Neural progenitor cell (in vitro differentiated cells): ENCODE results near the gene ADRA1B. TPM values are rescaled to one million over a fixed set of nuclear protein-coding genes. Genes with fewer than 3 reads are reported as not detected.

ENCODE experiments used
- DNase-seq: peaks from one replicate; pipeline ENCODE4 v3.0.0-alpha.2; 2016; ENCODE audit warnings: low spot score
- H2AFZ ChIP-seq: fragments of 200-600 bp; sonication (generic); replicated peaks from 2 replicates; pipeline ENCODE4 v1.6.1; 2016; ENCODE audit warnings: antibody characterized with exemption
- H3F3A ChIP-seq: fragments of 200-600 bp; sonication (generic); 2 replicates; pipeline ENCODE4 v1.6.1; 2016; ENCODE audit warnings: antibody characterized with exemption, low read depth
- H3K27ac ChIP-seq: fragments of 200-600 bp; sonication (generic); 2 replicates; pipeline ENCODE4 v1.5.1; 2016; ENCODE audit warnings: mild to moderate bottlenecking
- H3K27me3 ChIP-seq: fragments of 200-600 bp; sonication (generic); 2 replicates; pipeline ENCODE4 v1.6.1; 2016; ENCODE audit warnings: mild to moderate bottlenecking, moderate library complexity
- H3K36me3 ChIP-seq: fragments of 200-600 bp; sonication (generic); 2 replicates; pipeline ENCODE4 v1.5.1; 2016
- H3K4me1 ChIP-seq: fragments of 200-600 bp; sonication (generic); 2 replicates; pipeline ENCODE4 v1.6.1; 2016; ENCODE audit warnings: mixed run types
- H3K4me2 ChIP-seq: fragments of 200-600 bp; sonication (generic); 2 replicates; pipeline ENCODE4 v1.6.1; 2016
- H3K4me3 ChIP-seq: fragments of 200-600 bp; sonication (generic); 2 replicates; pipeline ENCODE4 v1.5.1; 2016
- H3K79me2 ChIP-seq: fragments of 200-600 bp; sonication (generic); 2 replicates; pipeline ENCODE4 v1.6.1; 2016; ENCODE audit warnings: low read depth
- H3K9ac ChIP-seq: fragments of 200-600 bp; sonication (generic); 2 replicates; pipeline ENCODE4 v1.6.1; 2016
- H3K9me3 ChIP-seq: fragments of 200-600 bp; sonication (generic); 2 replicates; pipeline ENCODE4 v1.5.1; 2016; ENCODE audit warnings: low read depth
- H4K20me1 ChIP-seq: fragments of 200-600 bp; sonication (generic); 2 replicates; pipeline ENCODE4 v1.6.1; 2016; ENCODE audit warnings: low read depth
- H3K27ac Mint-ChIP-seq: 3 replicates; pipeline ENCODE4 v1.8.0; 2021; ENCODE audit warnings: mixed read lengths
- H3K27me3 Mint-ChIP-seq: 2 replicates; pipeline ENCODE4 v1.8.0; 2022; ENCODE audit warnings: low read depth, mild to moderate bottlenecking, inconsistent platforms, moderate library complexity, mixed read lengths; ENCODE audit not compliant: insufficient read depth
- H3K36me3 Mint-ChIP-seq: 3 replicates; pipeline ENCODE4 v1.8.0; 2021; ENCODE audit warnings: mixed read lengths
- H3K4me1 Mint-ChIP-seq: 3 replicates; pipeline ENCODE4 v1.8.0; 2021; ENCODE audit warnings: mixed read lengths
- H3K4me3 Mint-ChIP-seq: 3 replicates; pipeline ENCODE4 v1.8.0; 2021; ENCODE audit warnings: mild to moderate bottlenecking, moderate library complexity, mixed read lengths
- H3K9me3 Mint-ChIP-seq: 3 replicates; pipeline ENCODE4 v1.8.0; 2020; ENCODE audit warnings: mixed read lengths
- EZH2 ChIP-seq: fragments of 200-600 bp; sonication (generic); IDR thresholded peaks from 2 replicates; pipeline ENCODE4 v1.6.1; 2017; ENCODE audit warnings: antibody characterized with exemption, mild to moderate bottlenecking, moderate library complexity
- EZH2phosphoT487 ChIP-seq: fragments of 200-600 bp; sonication (generic); IDR thresholded peaks from 2 replicates; pipeline ENCODE4 v1.6.1; 2017; ENCODE audit warnings: antibody characterized with exemption
- total RNA-seq: library from RNA; depleted of rRNA; stranded (reverse); fragments of >200 nt; gene quantifications from 2 replicates; pipeline ENCODE4 v1.2.3, GENCODE V29; 2015; ENCODE audit warnings: low replicate concordance
- TF ChIP-seq, protein P1 (sequence below): fragments of 200-600 bp; sonication (generic); IDR thresholded peaks from 2 replicates; pipeline ENCODE4 v1.5.1; 2017; ENCODE audit warnings: antibody characterized with exemption, mild to moderate bottlenecking

The ADRA1B gene
- total RNA-seq, 1 donor from 2014 or later, result not detected

DNA sequence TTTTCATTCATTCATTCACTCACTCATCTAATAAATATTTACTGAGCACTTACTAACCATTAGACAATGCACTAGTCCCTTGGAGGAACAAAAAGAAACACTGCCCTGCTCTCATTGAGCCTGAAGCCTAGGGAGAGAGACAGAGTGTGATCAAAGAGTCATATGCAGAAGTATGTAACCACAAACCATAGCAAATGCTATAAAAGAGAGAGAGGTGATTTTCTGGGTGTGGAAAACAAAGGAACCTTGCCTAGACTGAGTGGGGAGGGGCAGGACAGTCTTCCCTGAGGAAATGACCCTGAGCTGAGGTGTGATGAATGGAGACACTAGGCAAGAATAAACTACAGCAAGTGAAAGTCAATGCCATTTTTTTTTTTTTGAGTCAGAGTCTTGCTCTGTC is 10.8 kb upstream of the ADRA1B start:
- no peak for TF ChIP-seq EZH2
- no peak for TF ChIP-seq EZH2phosphoT487
- TF ChIP-seq, protein P1, sequence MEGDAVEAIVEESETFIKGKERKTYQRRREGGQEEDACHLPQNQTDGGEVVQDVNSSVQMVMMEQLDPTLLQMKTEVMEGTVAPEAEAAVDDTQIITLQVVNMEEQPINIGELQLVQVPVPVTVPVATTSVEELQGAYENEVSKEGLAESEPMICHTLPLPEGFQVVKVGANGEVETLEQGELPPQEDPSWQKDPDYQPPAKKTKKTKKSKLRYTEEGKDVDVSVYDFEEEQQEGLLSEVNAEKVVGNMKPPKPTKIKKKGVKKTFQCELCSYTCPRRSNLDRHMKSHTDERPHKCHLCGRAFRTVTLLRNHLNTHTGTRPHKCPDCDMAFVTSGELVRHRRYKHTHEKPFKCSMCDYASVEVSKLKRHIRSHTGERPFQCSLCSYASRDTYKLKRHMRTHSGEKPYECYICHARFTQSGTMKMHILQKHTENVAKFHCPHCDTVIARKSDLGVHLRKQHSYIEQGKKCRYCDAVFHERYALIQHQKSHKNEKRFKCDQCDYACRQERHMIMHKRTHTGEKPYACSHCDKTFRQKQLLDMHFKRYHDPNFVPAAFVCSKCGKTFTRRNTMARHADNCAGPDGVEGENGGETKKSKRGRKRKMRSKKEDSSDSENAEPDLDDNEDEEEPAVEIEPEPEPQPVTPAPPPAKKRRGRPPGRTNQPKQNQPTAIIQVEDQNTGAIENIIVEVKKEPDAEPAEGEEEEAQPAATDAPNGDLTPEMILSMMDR, result no peak
- H3K27me3 ChIP-seq, result no peaks in the 10 kb centered on the region
- no peak overlapping the region for H3K4me2 ChIP-seq
- H3K9me3 ChIP-seq, result no peaks in the 10 kb centered on the region
- Mint-ChIP-seq H3K9me3 (no peaks in the 10 kb centered on the region), H3K27me3 (peaks cover 2% of the 10 kb centered on the region), H3K4me1 (peaks cover 48% of the 10 kb centered on the region), H3K27ac (peak overlapping the region; percentile 48), H3K36me3 (no peaks in the 10 kb centered on the region), H3K4me3 (no peak overlapping the region)
- H2AFZ ChIP-seq, result no peak overlapping the region
- peaks cover 10% of the 10 kb centered on the region for H3K4me1 ChIP-seq
- H3K9ac ChIP-seq, result no peak overlapping the region
- no peaks in the 10 kb centered on the region for H3K79me2 ChIP-seq
- H3K36me3 ChIP-seq, result no peaks in the 10 kb centered on the region
- H3K4me3 ChIP-seq, result no peak overlapping the region
- no peak overlapping the region for H3K27ac ChIP-seq
- DNase-seq, result no peak
- H3F3A ChIP-seq, result no peaks in the 10 kb centered on the region
- no peaks in the 10 kb centered on the region for H4K20me1 ChIP-seq

DNA sequence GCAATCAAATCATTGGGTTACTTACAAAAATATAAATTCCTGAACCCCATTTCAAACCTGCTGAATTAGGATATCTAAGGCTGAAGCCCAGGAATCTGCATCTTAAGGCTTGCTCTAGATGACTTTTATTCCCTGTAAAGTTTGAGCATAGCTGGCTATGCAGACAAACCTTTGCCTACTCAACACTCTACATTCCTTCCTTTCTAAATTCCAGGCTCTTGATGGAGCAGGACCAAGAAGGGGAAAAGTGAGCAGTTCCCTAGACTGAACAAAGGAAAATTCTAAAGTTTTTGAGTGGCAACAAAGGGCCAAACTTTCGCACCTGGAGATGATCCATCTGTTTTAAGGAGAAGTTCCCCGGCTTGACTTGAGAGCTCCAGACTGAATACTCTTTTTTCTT is 9.8 kb upstream of the ADRA1B start:
- Histone ChIP-seq H3K79me2 (no peaks in the 10 kb centered on the region), H3K36me3 (no peaks in the 10 kb centered on the region), H3K4me2 (no peak overlapping the region), H3F3A (no peaks in the 10 kb centered on the region), H3K4me1 (peaks cover 10% of the 10 kb centered on the region), H3K9ac (no peak overlapping the region), H3K27ac (no peak overlapping the region), H3K4me3 (no peak overlapping the region), H2AFZ (no peak overlapping the region), H3K27me3 (no peaks in the 10 kb centered on the region), H4K20me1 (no peaks in the 10 kb centered on the region), H3K9me3 (no peaks in the 10 kb centered on the region)
- no peak for TF ChIP-seq EZH2phosphoT487
- TF ChIP-seq EZH2, result no peak
- TF ChIP-seq, protein P1, result no peak
- H3K27me3 Mint-ChIP-seq, result peaks cover 2% of the 10 kb centered on the region
- DNase-seq, result no peak
- H3K4me3 Mint-ChIP-seq, result no peak overlapping the region
- peaks cover 47% of the 10 kb centered on the region for H3K4me1 Mint-ChIP-seq
- no peaks in the 10 kb centered on the region for H3K9me3 Mint-ChIP-seq
- no peaks in the 10 kb centered on the region for H3K36me3 Mint-ChIP-seq
- peak overlapping the region; percentile 54 for H3K27ac Mint-ChIP-seq

DNA sequence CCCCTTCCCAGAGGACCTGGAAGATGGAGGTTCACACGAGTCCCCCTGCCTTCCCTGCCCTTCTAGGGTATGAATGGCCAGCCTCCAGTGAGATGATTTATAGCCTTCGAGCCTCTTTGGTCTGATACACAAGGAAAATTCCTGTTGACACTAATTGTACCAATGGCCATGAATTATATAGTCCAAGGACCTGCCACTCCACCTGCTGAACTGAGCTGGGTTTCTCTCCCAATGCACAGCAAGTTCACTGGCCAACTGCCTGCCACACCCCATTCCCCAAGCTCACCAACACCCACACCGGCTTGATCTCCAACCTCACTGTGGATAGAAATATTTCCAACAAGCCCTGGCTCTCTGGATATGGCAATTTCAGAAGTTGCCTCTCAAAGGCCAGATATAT is 9.3 kb upstream of the ADRA1B start:
- H3K4me1 ChIP-seq, result peaks cover 10% of the 10 kb centered on the region
- H3K9me3 ChIP-seq, result no peaks in the 10 kb centered on the region
- H3F3A ChIP-seq, result no peaks in the 10 kb centered on the region
- H3K4me2 ChIP-seq, result no peak overlapping the region
- H3K79me2 ChIP-seq, result no peaks in the 10 kb centered on the region
- H4K20me1 ChIP-seq, result no peaks in the 10 kb centered on the region
- Mint-ChIP-seq H3K9me3 (no peaks in the 10 kb centered on the region), H3K4me3 (no peak overlapping the region), H3K4me1 (peaks cover 49% of the 10 kb centered on the region), H3K27me3 (peaks cover 2% of the 10 kb centered on the region), H3K36me3 (no peaks in the 10 kb centered on the region), H3K27ac (peak overlapping the region; percentile 54)
- no peak overlapping the region for H2AFZ ChIP-seq
- H3K36me3 ChIP-seq, result no peaks in the 10 kb centered on the region
- DNase-seq, result no peak
- no peak for TF ChIP-seq EZH2phosphoT487
- H3K27me3 ChIP-seq, result no peaks in the 10 kb centered on the region
- H3K27ac ChIP-seq, result no peak overlapping the region
- H3K9ac ChIP-seq, result no peak overlapping the region
- no peak overlapping the region for H3K4me3 ChIP-seq

DNA sequence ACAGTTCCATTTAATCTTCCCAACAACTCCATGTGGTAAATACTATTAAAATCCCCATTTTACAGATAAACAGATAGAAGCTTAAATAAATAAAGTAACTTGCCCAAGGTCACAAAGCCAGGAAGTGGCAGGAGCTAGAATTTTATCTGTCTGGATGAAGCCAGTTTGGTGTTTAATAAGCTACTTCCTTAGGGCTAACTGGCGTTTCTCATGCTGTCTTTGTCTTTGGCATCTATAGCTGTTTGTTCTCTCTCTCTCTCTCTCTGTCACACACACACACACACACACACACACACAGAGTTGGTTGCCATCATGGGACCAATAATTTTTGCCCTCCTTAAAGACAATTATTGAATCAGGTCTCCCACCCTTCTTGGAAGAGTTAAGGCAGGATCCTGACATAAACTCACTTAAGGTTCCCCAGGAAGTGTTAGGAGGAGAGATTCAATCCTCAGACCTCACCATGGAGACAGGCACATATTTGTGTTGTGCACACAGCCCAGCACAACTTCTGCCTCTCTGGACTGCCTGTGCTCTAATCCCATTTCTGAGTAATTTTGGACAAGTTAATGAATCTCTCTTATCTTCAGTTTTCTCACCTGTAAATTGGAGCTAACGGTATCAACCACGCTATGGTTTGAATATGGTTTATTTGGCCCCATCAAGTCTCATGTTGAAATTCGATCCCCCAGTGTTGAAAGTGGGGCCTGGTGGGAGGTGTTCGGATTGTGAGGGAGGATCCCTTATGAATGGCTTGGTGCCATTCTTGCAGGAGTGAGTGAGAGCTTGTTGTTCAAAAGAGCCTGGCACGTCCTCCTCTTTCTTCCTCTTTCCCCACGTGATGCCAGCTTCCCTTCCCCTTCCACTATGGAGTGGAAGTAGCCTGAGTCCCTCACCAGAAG is 8.3 kb upstream of the ADRA1B start:
- Histone ChIP-seq H3K4me2 (peak overlapping the region; percentile 48), H3K4me1 (peaks cover 10% of the 10 kb centered on the region)
- TF ChIP-seq, protein P1, result no peak
- TF ChIP-seq EZH2 (no peak), EZH2phosphoT487 (no peak)

More for the DNA sequence above, 8.3 kb upstream of the ADRA1B start:
- peaks cover 2% of the 10 kb centered on the region for H3K27me3 Mint-ChIP-seq
- no peaks in the 10 kb centered on the region for H3K79me2 ChIP-seq
- H3F3A ChIP-seq, result no peaks in the 10 kb centered on the region
- H3K27ac ChIP-seq, result no peak overlapping the region
- H3K9me3 ChIP-seq, result no peaks in the 10 kb centered on the region
- no peaks in the 10 kb centered on the region for H3K27me3 ChIP-seq
- H2AFZ ChIP-seq, result peak overlapping the region; percentile 43
- no peak for DNase-seq
- H4K20me1 ChIP-seq, result no peaks in the 10 kb centered on the region
- no peak overlapping the region for H3K9ac ChIP-seq
- peaks cover 45% of the 10 kb centered on the region for H3K4me1 Mint-ChIP-seq
- H3K4me3 ChIP-seq, result no peak overlapping the region
- H3K4me3 Mint-ChIP-seq, result no peak overlapping the region
- peak overlapping the region; percentile 73 for H3K27ac Mint-ChIP-seq
- no peaks in the 10 kb centered on the region for H3K9me3 Mint-ChIP-seq
- no peaks in the 10 kb centered on the region for H3K36me3 Mint-ChIP-seq
- H3K36me3 ChIP-seq, result no peaks in the 10 kb centered on the region
